ENCODE data around the gene CTRB1.
"Not testable (repeated sequence)": the region's sequence is repeated elsewhere in the genome, so short reads cannot be mapped to it uniquely, and the experiment has no call there.

DNA sequence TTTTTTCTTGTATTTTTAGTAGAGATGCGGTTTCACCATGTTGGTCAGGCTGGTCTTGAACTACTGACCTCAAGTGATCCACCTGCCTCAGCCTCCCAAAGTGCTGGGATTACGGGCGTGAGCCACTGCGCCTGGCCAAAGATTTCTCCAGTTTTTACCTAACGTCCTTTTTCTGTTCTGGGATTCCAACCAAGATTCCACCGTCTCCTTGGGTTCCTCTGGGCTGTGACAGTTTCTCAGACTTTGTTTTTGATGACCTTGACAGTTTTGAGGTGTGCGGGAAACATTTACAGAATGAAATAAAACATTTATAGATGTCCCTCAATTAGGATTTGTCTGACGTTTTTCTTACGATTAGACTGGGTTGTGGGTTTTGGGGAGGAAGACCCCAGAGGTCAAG lies 50.6 kb downstream of the CTRB1 start:
- TF ChIP-seq POLR2A, CTCF, POLR2AphosphoS5, EP300 (IDR thresholded peaks at IDR 0.05): not testable (repeated sequence)

Measured in gastroesophageal sphincter (tissue), 3 donors.